ENCODE data around the gene IMPDH1.

GRCh38 chr7:128404143-128404681 is 5.6 kb downstream of the IMPDH1 start:
- TF ChIP-seq CTCF (IDR thresholded peaks at IDR 0.05) (no peak), POLR2A (IDR thresholded peaks at IDR 0.05) (no peak), POLR2AphosphoS5 (IDR thresholded peaks at IDR 0.05) (no peak)

All from sigmoid colon (tissue), 4 donors.